GM18498 (cell line): ENCODE measurements around the gene SLC5A12.
"Not testable (repeated sequence)": the region's sequence is repeated elsewhere in the genome, so short reads cannot be mapped to it uniquely, and the experiment has no call there.

Source experiments
- ATAC-seq: cut with Tn5 transposase; IDR thresholded peaks from one replicate; pipeline ENCODE4 v1.9.1; 2021; ENCODE audit warnings: mild to moderate bottlenecking, moderate library complexity; ENCODE audit not compliant: unreplicated experiment

SLC5A12 gene

GRCh38 chr11:26662916-26663315 lies 58.9 kb downstream of the SLC5A12 start:
- ATAC-seq = no peak

- no peak for ATAC-seq
Observed at GRCh38 chr11:26655287-26655686, 66.6 kb downstream of the SLC5A12 start.

GRCh38 chr11:26651916-26652315 lies 69.9 kb downstream of the SLC5A12 start:
- no peak for ATAC-seq

- peak; percentile 88 for ATAC-seq
Observed at GRCh38 chr11:26649884-26650283, 72.0 kb downstream of the SLC5A12 start.

GRCh38 chr11:26643314-26643713 lies 78.5 kb downstream of the SLC5A12 start:
- ATAC-seq = not testable (repeated sequence)

GRCh38 chr11:26632691-26633159 lies 89.1 kb downstream of the SLC5A12 start:
- ATAC-seq = peak; percentile 41

- ATAC-seq = no peak
Observed at GRCh38 chr11:26626346-26626745, 95.5 kb downstream of the SLC5A12 start.

GRCh38 chr11:26623076-26623659 lies 98.7 kb downstream of the SLC5A12 start:
- ATAC-seq = no peak

- ATAC-seq = no peak
Observed at GRCh38 chr11:26622181-26622580, 99.7 kb downstream of the SLC5A12 start.

- no peak for ATAC-seq
Observed at GRCh38 chr11:26621132-26621531, 100.7 kb downstream of the SLC5A12 start.

GRCh38 chr11:26620282-26621045 lies 101.4 kb downstream of the SLC5A12 start:
- ATAC-seq = no peak

GRCh38 chr11:26618441-26618840 lies 103.4 kb downstream of the SLC5A12 start:
- no peak for ATAC-seq
